ENCODE measurements around the gene GNA12. TPM values are rescaled to one million over a fixed set of nuclear protein-coding genes. Genes with fewer than 3 reads are reported as not detected.

The GNA12 gene
- total RNA-seq, 4 donors from 2014 or later, result 17.9 to 33.3 (median 21.7) TPM

GRCh38 chr7:2758673-2759616 is 85.2 kb downstream of the GNA12 start:
- Histone ChIP-seq H3K27me3 (no peaks in the 10 kb centered on the region), H3K9me3 (no peaks in the 10 kb centered on the region), H3K4me1 (peaks cover 0 to 33% of the 10 kb centered on the region in 2 donors), H3K4me3 (replicated peaks in 1 of 3) (no peak overlapping the region), H3K36me3 (no peaks in the 10 kb centered on the region), H3K27ac (peak overlapping the region; percentile 35 to 60 (median 55))
- DNase-seq, result no peak
- intact Hi-C loops (cut with DNase I), result no loop called here
- WGBS, 2 donors, result 96% methylated on average over 18 of the region's 18 CpGs
- TF ChIP-seq POLR2A (IDR thresholded peaks at IDR 0.05), result no peak
- TF ChIP-seq, protein P1, sequence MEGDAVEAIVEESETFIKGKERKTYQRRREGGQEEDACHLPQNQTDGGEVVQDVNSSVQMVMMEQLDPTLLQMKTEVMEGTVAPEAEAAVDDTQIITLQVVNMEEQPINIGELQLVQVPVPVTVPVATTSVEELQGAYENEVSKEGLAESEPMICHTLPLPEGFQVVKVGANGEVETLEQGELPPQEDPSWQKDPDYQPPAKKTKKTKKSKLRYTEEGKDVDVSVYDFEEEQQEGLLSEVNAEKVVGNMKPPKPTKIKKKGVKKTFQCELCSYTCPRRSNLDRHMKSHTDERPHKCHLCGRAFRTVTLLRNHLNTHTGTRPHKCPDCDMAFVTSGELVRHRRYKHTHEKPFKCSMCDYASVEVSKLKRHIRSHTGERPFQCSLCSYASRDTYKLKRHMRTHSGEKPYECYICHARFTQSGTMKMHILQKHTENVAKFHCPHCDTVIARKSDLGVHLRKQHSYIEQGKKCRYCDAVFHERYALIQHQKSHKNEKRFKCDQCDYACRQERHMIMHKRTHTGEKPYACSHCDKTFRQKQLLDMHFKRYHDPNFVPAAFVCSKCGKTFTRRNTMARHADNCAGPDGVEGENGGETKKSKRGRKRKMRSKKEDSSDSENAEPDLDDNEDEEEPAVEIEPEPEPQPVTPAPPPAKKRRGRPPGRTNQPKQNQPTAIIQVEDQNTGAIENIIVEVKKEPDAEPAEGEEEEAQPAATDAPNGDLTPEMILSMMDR (IDR thresholded peaks at IDR 0.05), result no peak

DNA sequence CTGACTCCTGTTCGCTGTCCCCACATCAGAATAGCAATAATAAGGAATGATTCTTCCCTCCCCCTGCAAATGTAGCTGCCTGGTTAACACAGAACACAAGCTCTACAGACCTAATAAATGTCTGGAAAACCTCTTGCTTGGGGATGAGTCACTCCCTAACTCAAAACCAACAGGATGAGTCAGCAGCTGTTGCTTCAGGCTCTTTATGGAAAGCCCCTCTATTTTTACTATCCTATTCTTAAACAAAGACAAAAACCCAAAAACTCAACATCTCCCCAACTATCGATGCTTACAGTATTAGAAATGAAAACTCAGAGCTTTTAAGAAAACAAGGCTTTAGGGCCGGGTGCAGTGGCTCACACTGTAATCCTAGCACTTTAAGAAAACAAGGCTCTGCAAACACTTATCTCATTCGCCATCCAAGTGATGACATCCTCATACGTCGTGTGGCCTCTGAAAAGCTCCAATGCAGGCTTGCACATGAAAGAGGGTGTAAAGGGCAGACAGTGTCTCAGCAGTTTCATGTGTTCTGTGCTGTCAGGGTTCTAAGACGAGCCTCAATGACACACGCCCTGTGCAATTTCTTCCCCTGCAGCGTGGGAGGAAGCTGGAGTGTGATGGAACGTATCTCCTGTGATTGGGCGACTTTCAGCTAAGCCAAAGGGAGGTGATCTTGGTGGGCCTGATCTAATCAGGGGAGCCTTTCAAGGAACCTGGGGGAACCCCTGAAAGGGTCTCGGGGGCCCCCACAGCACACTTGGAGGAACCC is 86.0 kb downstream of the GNA12 start:
- intact Hi-C loops (cut with DNase I), result no loop called here
- WGBS, 2 donors, result 63 to 77% methylated on average over 12 of the region's 12 CpGs
- H3K4me1 ChIP-seq, result peaks cover 0 to 25% of the 10 kb centered on the region in 2 donors
- no peaks in the 10 kb centered on the region for H3K9me3 ChIP-seq
- peak overlapping the region; percentile 35 to 60 (median 55) for H3K27ac ChIP-seq
- DNase-seq, result no peak
- no peaks in the 10 kb centered on the region for H3K27me3 ChIP-seq
- TF ChIP-seq, protein P1 (IDR thresholded peaks at IDR 0.05), result no peak
- no peak for TF ChIP-seq POLR2A (IDR thresholded peaks at IDR 0.05)
- H3K36me3 ChIP-seq, result no peaks in the 10 kb centered on the region
- no peak overlapping the region for H3K4me3 ChIP-seq (replicated peaks in 1 of 3)

- WGBS, 2 donors, result 76 to 78% methylated on average over 11 of the region's 11 CpGs
- no peaks in the 10 kb centered on the region for H3K9me3 ChIP-seq
- no peak overlapping the region for H3K4me3 ChIP-seq (replicated peaks in 1 of 3)
- no peaks in the 10 kb centered on the region for H3K36me3 ChIP-seq
- peaks cover 0 to 22% of the 10 kb centered on the region in 2 donors for H3K4me1 ChIP-seq
- peak overlapping the region; percentile 24 to 60 (median 55) for H3K27ac ChIP-seq
- DNase-seq, result no peak
- TF ChIP-seq, protein P1 (IDR thresholded peaks at IDR 0.05), result no peak
- no peak for TF ChIP-seq POLR2A (IDR thresholded peaks at IDR 0.05)
- H3K27me3 ChIP-seq, result no peaks in the 10 kb centered on the region
- intact Hi-C loops (cut with DNase I), result no loop called here
These were observed 86.7 kb downstream of the GNA12 start for GRCh38 chr7:2757361-2757903.

GRCh38 chr7:2755531-2755930 is 88.6 kb downstream of the GNA12 start:
- Histone ChIP-seq H3K27me3 (no peaks in the 10 kb centered on the region), H3K9me3 (no peaks in the 10 kb centered on the region), H3K27ac (no peak overlapping the region), H3K36me3 (no peaks in the 10 kb centered on the region), H3K4me1 (peaks cover 0 to 22% of the 10 kb centered on the region in 2 donors), H3K4me3 (replicated peaks in 1 of 3) (no peak overlapping the region)
- TF ChIP-seq, protein P1 (IDR thresholded peaks at IDR 0.05), result no peak
- TF ChIP-seq POLR2A (IDR thresholded peaks at IDR 0.05), result no peak
- intact Hi-C loops (cut with DNase I), result no loop called here
- DNase-seq, result no peak

Data from thyroid gland (tissue), 4 donors.